Esophagus (tissue), 2 donors: Measurements from ENCODE around the gene ZFHX3. TPM values are rescaled to one million over a fixed set of nuclear protein-coding genes. Genes with fewer than 3 reads are reported as not detected.
A peak's percentile ranks its signal among the peaks of the same experiment; 100 is the strongest.

ENCODE experiments used
- H3K27ac ChIP-seq, 2 donors: one replicate each; pipeline ENCODE4 v1.5.1; 2013; ENCODE audit warnings: low read depth in 2 of 2, mild to moderate bottlenecking in 2 of 2, inconsistent platforms in 1 of 2, low read length in 1 of 2, moderate library complexity in 1 of 2
- H3K27me3 ChIP-seq, 2 donors: one replicate each; pipeline ENCODE4 v1.6.1; 2013; ENCODE audit warnings: low read length in 2 of 2, control low read depth in 1 of 2, mild to moderate bottlenecking in 1 of 2; ENCODE audit not compliant: insufficient read depth in 2 of 2, control insufficient read depth in 1 of 2
- H3K36me3 ChIP-seq, 2 donors: one replicate each; pipeline ENCODE4 v1.6.1; 2013; ENCODE audit warnings: low read length in 1 of 2; ENCODE audit not compliant: control insufficient read depth in 2 of 2, insufficient read depth in 2 of 2
- H3K4me1 ChIP-seq, 2 donors: one replicate each; pipeline ENCODE4 v1.6.1; 2013; ENCODE audit warnings: low read length in 1 of 2; ENCODE audit not compliant: control insufficient read depth in 2 of 2, insufficient read depth in 2 of 2
- H3K4me3 ChIP-seq, 2 donors: one replicate each; pipeline ENCODE4 v1.5.1; 2013; ENCODE audit warnings: low read length in 2 of 2, mild to moderate bottlenecking in 2 of 2, low read depth in 1 of 2, moderate library complexity in 1 of 2
- H3K9me3 ChIP-seq, 2 donors: one replicate each; pipeline ENCODE4 v1.6.1; 2013; ENCODE audit warnings: mild to moderate bottlenecking in 2 of 2, low read depth in 1 of 2, low read length in 1 of 2, moderate library complexity in 1 of 2; ENCODE audit not compliant: control insufficient read depth in 2 of 2, insufficient read depth in 1 of 2
- WGBS, 2 donors: extraction: QIAGEN DNeasy Blood & Tissue Kit; methylation state at CpG; one replicate each; pipeline ENCODE4 v1.1.7; 2013; 5-methylcytosine and 5-hydroxymethylcytosine counted together
- polyA plus RNA-seq, 2 donors: library from polyadenylated mRNA; stranded (reverse); fragments of 200-250 nt; gene quantifications; one replicate each; pipeline ENCODE4 v1.2.3, GENCODE V29; 2013
- donor health status: healthy with polysubstance abuse.
- donor health status: Bipolar disorder and iron deficiency.

Gene ZFHX3
- polyA plus RNA-seq, 2 donors, result 0.62 to 1.1 TPM

- Histone ChIP-seq H3K4me3 (no peak overlapping the region), H3K27ac (no peak overlapping the region), H3K4me1 (peaks cover 0 to 5% of the 10 kb centered on the region in 2 donors), H3K27me3 (no peaks in the 10 kb centered on the region), H3K9me3 (no peaks in the 10 kb centered on the region), H3K36me3 (no peaks in the 10 kb centered on the region)
- WGBS, 2 donors, result 68 to 71% methylated on average over 20 of the region's 20 CpGs
Measured at GRCh38 chr16:73033271-73033998, 14.5 kb downstream of the ZFHX3 start.

- 70 to 78% methylated on average over 10 of the region's 10 CpGs for WGBS, 2 donors
- Histone ChIP-seq H3K9me3 (no peaks in the 10 kb centered on the region), H3K4me1 (peaks cover 0 to 9% of the 10 kb centered on the region in 2 donors), H3K27ac (no peak overlapping the region), H3K27me3 (no peaks in the 10 kb centered on the region), H3K4me3 (peak overlapping the region in 1 of 2 donors; percentile 1), H3K36me3 (no peaks in the 10 kb centered on the region)
Measured at GRCh38 chr16:73032541-73033270, 15.2 kb downstream of the ZFHX3 start.

GRCh38 chr16:73031984-73032383 is 15.9 kb downstream of the ZFHX3 start:
- no peaks in the 10 kb centered on the region for H3K9me3 ChIP-seq
- no peak overlapping the region for H3K4me3 ChIP-seq
- H3K27ac ChIP-seq, result no peak overlapping the region
- H3K27me3 ChIP-seq, result no peaks in the 10 kb centered on the region
- no peaks in the 10 kb centered on the region for H3K36me3 ChIP-seq
- peaks cover 0 to 9% of the 10 kb centered on the region in 2 donors for H3K4me1 ChIP-seq
- 86 to 90% methylated on average over 9 of the region's 9 CpGs for WGBS, 2 donors

- H3K27me3 ChIP-seq, result no peaks in the 10 kb centered on the region
- peaks cover 0 to 9% of the 10 kb centered on the region in 2 donors for H3K4me1 ChIP-seq
- no peaks in the 10 kb centered on the region for H3K9me3 ChIP-seq
- no peak overlapping the region for H3K4me3 ChIP-seq
- H3K36me3 ChIP-seq, result no peaks in the 10 kb centered on the region
- 81 to 83% methylated on average over 21 of the region's 21 CpGs for WGBS, 2 donors
- no peak overlapping the region for H3K27ac ChIP-seq
Measured at GRCh38 chr16:73031155-73031866, 16.6 kb downstream of the ZFHX3 start.

GRCh38 chr16:73028721-73029361 is 19.1 kb downstream of the ZFHX3 start:
- H3K27me3 ChIP-seq, result no peaks in the 10 kb centered on the region
- no peaks in the 10 kb centered on the region for H3K9me3 ChIP-seq
- H3K36me3 ChIP-seq, result no peaks in the 10 kb centered on the region
- no peak overlapping the region for H3K4me3 ChIP-seq
- 73 to 75% methylated on average over 9 of the region's 9 CpGs for WGBS, 2 donors
- peaks cover 2 to 15% of the 10 kb centered on the region in 2 donors for H3K4me1 ChIP-seq
- H3K27ac ChIP-seq, result no peak overlapping the region

- H3K9me3 ChIP-seq, result no peaks in the 10 kb centered on the region
- 47 to 56% methylated on average over 9 of the region's 9 CpGs for WGBS, 2 donors
- H3K4me1 ChIP-seq, result peaks cover 4 to 15% of the 10 kb centered on the region in 2 donors
- no peaks in the 10 kb centered on the region for H3K36me3 ChIP-seq
- no peak overlapping the region for H3K27ac ChIP-seq
- H3K4me3 ChIP-seq, result no peak overlapping the region
- H3K27me3 ChIP-seq, result no peaks in the 10 kb centered on the region
Measured at GRCh38 chr16:73028263-73028662, 19.7 kb downstream of the ZFHX3 start.

GRCh38 chr16:73027685-73028111 is 20.2 kb downstream of the ZFHX3 start:
- Histone ChIP-seq H3K27me3 (no peaks in the 10 kb centered on the region), H3K4me1 (peaks cover 5 to 15% of the 10 kb centered on the region in 2 donors), H3K4me3 (no peak overlapping the region), H3K36me3 (no peaks in the 10 kb centered on the region), H3K9me3 (no peaks in the 10 kb centered on the region), H3K27ac (no peak overlapping the region)
- 53 to 78% methylated on average over 10 of the region's 10 CpGs for WGBS, 2 donors

- no peaks in the 10 kb centered on the region for H3K36me3 ChIP-seq
- peaks cover 5 to 15% of the 10 kb centered on the region in 2 donors for H3K4me1 ChIP-seq
- 91 to 92% methylated on average over 13 of the region's 13 CpGs for WGBS, 2 donors
- no peaks in the 10 kb centered on the region for H3K9me3 ChIP-seq
- no peak overlapping the region for H3K27ac ChIP-seq
- no peaks in the 10 kb centered on the region for H3K27me3 ChIP-seq
- no peak overlapping the region for H3K4me3 ChIP-seq
Measured at GRCh38 chr16:73026754-73027684, 20.9 kb downstream of the ZFHX3 start.
